Stimulated activated CD4-positive, alpha-beta T cell treated with anti-CD3 and anti-CD28 coated beads, Interleukin-4, amount 100 ng/mL, for 4 hours (primary cell): ENCODE data around the gene MAGED4B.
"Not testable (repeated sequence)": the region's sequence is repeated elsewhere in the genome, so short reads cannot be mapped to it uniquely, and the experiment has no call there.

ENCODE experiments used
- DNase-seq, 2 experiments: peaks; one replicate each; pipeline ENCODE4 v3.0.0-alpha.2; 2020

Gene MAGED4B, protein sequence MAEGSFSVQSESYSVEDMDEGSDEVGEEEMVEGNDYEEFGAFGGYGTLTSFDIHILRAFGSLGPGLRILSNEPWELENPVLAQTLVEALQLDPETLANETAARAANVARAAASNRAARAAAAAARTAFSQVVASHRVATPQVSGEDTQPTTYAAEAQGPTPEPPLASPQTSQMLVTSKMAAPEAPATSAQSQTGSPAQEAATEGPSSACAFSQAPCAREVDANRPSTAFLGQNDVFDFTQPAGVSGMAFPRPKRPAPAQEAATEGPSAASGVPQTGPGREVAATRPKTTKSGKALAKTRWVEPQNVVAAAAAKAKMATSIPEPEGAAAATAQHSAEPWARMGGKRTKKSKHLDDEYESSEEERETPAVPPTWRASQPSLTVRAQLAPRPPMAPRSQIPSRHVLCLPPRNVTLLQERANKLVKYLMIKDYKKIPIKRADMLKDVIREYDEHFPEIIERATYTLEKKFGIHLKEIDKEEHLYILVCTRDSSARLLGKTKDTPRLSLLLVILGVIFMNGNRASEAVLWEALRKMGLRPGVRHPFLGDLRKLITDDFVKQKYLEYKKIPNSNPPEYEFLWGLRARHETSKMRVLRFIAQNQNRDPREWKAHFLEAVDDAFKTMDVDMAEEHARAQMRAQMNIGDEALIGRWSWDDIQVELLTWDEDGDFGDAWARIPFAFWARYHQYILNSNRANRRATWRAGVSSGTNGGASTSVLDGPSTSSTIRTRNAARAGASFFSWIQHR

GRCh38 chrX:52068666-52069640 is at the start of gene MAGED4B:
MAGED4B (minus strand) TSS chrX:52069183; CDS start chrX:52068172, 1,011 bp downstream.
- not testable (repeated sequence) for DNase-seq

DNA sequence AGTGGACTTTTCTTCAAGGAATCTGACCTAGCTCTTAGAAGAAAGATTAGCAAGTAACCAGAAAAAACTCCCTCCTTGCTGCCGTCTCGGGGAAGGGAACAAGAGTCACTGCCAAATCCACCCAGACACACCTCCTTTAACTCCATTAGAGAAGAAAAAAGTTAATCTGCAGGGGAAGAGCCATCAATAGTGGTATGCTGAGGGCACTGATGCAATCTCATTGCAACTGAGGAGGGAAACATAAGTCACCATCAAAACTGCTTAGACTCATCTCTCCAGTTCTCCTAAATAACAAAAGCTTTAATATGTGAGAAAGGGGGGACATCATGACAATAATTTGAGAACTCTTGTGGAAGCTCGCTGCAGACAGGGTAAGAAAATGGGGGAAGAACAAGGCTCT is 49.3 kb upstream of the MAGED4B start:
- no peak for DNase-seq

GRCh38 chrX:52082578-52082977 is 13.6 kb upstream of the MAGED4B start:
- no peak for DNase-seq

DNA sequence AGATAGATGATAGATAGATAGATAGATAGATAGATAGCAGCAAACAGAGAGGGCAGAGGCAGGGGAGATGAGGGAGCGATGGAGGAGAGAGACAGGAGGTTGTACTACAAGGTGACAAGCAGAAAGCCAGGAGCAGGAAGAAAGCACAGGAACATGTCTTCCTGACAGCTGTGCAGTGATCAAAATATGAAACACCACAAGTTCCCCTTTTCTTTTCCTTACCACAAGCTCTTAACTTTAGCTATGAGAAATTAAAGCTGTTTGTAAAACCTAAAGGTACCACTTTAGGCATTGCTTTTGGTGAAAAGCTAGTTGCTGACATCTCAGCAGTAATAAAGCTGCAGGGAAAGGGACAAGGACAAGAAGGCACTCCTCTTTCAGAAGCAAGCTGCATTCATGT is 9.1 kb upstream of the MAGED4B start:
- no peak for DNase-seq

DNA sequence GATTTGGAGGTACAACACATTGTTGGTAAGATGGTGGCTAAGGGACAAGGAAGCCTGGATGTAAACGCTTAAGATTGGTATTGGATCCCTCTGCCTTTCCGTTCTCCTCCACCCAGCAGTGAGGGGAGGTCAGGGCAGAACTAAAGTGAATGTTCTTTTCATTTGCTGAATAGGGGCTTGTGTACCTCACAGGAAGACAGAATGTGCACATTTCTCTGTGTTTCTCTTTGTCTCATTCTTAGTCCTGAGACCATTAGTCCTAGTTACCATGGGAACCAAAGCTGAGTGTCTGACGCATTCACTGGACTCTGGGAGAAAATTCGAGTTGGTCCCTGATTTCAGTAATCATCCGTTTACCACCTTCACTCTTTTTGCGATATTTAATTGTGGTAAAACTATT is 26.7 kb downstream of the MAGED4B start:
- not testable (repeated sequence) for DNase-seq

DNA sequence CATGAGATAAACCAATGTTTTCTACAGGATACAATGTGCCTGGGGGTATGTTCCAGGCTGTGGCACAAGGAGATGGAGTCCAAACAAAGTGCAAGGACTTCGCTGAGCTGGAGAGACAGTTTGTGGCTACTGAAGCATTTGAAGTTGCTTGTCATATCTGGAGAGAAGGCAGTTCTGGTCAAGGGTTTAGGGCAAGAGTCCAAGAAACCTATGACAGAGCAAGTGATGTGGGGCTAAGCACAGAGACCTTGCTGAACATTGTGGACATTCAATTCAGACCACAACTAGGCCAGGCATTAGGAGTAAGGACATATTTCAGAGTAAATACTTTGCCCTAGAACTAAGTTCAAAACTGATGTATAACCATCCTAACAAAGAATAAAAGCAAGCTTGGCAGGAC is 34.8 kb downstream of the MAGED4B start:
- DNase-seq = no peak

GRCh38 chrX:52031371-52031770 is 37.6 kb downstream of the MAGED4B start:
- DNase-seq = no peak

DNA sequence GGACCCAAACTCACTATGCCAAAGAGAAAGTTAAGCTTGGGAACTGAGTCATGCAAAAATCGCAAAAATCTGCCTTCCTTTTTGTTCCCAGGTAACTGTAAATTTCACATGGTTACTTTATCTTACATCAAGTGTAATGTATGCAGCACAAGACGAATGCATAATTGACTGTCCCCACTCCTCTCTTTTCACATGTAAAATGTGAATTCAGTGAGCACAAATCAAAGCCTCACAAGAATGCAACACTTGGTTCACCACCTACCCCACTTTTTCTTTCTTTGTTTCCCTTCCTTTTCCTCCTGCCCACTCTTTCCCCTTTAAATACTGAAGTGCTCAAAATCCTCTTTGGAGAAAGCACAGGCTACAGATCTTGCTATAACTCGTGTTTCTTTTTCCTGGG is 53.2 kb downstream of the MAGED4B start:
- no peak for DNase-seq
